OCI-LY1 (cell line): Measurements from ENCODE around the gene SLC50A1.
"Not testable (repeated sequence)": the region's sequence is repeated elsewhere in the genome, so short reads cannot be mapped to it uniquely, and the experiment has no call there.

Source experiments
- EZH2 ChIP-seq: fragments of 200-600 bp; sonication (generic), shearing (Covaris generic); IDR thresholded peaks from 2 replicates; pipeline ENCODE4 v1.8.0; 2017; ENCODE audit warnings: borderline replicate concordance, mixed run types, mild to moderate bottlenecking, antibody characterized with exemption, low read length, moderate library complexity, mixed read lengths
- TF ChIP-seq, protein P1 (sequence below): fragments of 200-600 bp; sonication (generic), shearing (Covaris generic); IDR thresholded peaks from 2 replicates; pipeline ENCODE4 v1.5.1; 2017; ENCODE audit warnings: mild to moderate bottlenecking, antibody characterized with exemption, low read length, moderate library complexity, mixed read lengths

DNA sequence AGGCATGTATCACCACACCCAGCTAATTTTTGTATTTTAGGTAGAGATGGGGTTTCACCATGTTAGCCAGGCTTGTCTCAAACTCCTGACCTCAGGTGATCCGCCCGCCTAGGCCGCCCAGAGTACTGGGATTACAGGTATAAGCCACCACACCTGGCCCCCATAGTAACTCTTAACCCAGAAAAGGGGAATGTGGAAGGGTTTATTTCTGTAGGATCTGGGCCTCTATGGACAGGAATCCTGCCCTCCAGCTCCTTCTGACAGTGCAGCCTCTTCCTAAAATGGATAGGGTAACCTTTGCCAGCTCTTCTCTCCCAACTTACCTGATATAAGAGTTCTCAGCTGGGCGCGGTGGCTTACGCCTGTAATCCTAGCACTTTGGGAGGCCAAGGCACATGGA lies 27.0 kb downstream of the SLC50A1 start:
- TF ChIP-seq, protein P1, sequence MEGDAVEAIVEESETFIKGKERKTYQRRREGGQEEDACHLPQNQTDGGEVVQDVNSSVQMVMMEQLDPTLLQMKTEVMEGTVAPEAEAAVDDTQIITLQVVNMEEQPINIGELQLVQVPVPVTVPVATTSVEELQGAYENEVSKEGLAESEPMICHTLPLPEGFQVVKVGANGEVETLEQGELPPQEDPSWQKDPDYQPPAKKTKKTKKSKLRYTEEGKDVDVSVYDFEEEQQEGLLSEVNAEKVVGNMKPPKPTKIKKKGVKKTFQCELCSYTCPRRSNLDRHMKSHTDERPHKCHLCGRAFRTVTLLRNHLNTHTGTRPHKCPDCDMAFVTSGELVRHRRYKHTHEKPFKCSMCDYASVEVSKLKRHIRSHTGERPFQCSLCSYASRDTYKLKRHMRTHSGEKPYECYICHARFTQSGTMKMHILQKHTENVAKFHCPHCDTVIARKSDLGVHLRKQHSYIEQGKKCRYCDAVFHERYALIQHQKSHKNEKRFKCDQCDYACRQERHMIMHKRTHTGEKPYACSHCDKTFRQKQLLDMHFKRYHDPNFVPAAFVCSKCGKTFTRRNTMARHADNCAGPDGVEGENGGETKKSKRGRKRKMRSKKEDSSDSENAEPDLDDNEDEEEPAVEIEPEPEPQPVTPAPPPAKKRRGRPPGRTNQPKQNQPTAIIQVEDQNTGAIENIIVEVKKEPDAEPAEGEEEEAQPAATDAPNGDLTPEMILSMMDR, result not testable (repeated sequence)
- TF ChIP-seq EZH2, result not testable (repeated sequence)
